NCI-H1048 (cell line): ENCODE data around the gene OR52N2.

Source experiments
- DNase-seq: peaks from one replicate; lab custom pipeline; 2025; lab: John Stamatoyannopoulos, UW

Gene OR52N2

GRCh38 chr11:5808500-5809121, at the start of gene OR52N2:
OR52N2 (plus strand) TSS chr11:5808924; CDS start chr11:5820336, 11,412 bp downstream.
- DNase-seq, result no peak

GRCh38 chr11:5767056-5767455, 41.7 kb upstream of the OR52N2 start:
- DNase-seq, result no peak

- no peak for DNase-seq
These were observed 25.5 kb upstream of the OR52N2 start, which contains the start of gene OR52N5 for GRCh38 chr11:5783255-5783654. OR52N5 (minus strand) TSS chr11:5783355; CDS start chr11:5778634, 4,721 bp downstream.

DNA sequence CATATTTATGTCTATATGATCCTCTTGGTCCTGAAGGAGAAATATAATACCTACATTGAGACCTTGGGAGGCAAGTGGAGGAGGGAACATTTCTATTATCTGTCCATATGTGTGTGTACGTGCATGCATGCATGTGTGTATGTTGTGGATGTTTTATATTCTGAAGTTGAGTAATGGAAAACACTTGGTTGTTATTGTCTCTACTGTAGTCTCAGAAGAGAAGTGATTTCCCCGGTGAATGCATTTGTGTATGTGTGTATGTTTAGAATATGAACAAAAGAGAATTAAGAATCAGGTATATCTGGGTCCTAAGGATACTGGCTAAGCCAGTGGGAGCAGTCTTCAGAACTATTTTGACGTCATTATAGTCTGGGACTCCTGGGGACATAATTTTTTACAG, 17.6 kb upstream of the OR52N2 start, which contains the start of gene OR52N1:
Gene OR52N1, minus strand, starts transcription at position 101 of the 400 bp plus-strand sequence. CDS start 2,449 bp downstream, outside the sequence.
- DNase-seq, result no peak

GRCh38 chr11:5796541-5796940, 12.2 kb upstream of the OR52N2 start:
- DNase-seq, result no peak

GRCh38 chr11:5803982-5804381, 4.7 kb upstream of the OR52N2 start:
- DNase-seq, result no peak

- DNase-seq, result no peak
These were observed 1.1 kb upstream of the OR52N2 start for GRCh38 chr11:5807580-5807979.

GRCh38 chr11:5809122-5809519, 397 bp downstream of the OR52N2 start:
- DNase-seq, result no peak

GRCh38 chr11:5809905-5810795, 1.4 kb downstream of the OR52N2 start:
- DNase-seq, result no peak

- DNase-seq, result no peak
These were observed 6.8 kb downstream of the OR52N2 start for GRCh38 chr11:5815534-5815933.

DNA sequence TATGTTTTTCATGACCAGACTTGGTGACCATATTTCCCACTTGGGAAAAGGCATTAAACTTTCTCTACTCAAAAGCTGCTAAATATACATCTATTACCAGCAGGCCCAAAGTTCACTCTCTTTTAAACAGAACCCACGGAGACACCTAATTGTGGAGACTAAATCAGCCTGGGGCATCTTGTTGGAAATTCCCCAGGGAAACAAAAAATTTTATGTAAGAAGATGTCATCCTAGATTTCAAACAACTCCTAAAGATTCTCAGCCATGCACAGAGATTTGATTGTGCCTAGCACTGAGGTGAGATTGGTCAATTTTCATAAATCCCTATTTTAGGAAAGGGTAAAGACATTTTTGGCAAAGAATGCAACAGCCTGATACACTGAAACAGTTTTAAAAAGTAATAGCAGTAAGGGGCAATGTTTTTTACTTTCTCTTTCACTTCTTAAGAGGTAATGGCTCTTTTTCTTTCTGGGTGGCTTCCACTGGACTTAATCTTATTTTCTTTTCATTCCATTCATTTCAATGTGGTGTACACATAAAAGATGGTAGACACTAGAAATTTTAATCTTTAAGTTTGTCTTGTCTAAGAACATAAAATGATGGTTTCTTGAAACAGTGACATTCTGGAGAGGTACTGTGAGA, 9.6 kb downstream of the OR52N2 start:
- DNase-seq, result no peak

DNA sequence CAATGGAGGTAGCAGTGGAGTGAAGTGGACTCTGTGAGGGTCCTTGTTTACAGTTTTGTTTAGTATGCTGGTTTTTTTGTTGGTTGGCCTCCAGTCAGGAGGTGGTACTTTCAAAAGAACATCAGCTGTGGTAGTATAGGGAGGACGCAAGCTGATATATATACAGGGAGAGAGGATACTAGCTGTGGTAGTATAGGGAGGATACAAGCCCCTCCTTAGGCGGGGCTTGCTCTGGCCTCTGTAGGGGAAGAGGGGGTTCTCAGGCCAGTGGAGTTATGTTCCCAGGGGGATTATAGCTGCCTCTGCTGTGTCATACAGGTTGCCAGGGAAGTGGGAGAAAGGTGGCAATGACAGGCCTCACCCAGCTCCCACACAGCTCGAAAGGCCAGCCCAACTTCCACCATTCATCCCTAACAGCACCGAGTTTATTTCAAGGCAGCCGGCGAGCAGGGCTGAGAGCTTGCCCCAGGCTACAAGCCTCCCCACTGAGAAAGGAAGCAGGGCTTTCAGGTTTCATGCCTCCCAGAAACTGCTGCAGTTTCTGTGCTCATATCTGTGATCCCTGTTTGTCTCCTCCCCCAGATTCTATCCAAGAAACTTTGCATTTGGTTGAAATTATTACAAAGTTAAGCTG, 22.6 kb downstream of the OR52N2 start:
- no peak for DNase-seq

DNA sequence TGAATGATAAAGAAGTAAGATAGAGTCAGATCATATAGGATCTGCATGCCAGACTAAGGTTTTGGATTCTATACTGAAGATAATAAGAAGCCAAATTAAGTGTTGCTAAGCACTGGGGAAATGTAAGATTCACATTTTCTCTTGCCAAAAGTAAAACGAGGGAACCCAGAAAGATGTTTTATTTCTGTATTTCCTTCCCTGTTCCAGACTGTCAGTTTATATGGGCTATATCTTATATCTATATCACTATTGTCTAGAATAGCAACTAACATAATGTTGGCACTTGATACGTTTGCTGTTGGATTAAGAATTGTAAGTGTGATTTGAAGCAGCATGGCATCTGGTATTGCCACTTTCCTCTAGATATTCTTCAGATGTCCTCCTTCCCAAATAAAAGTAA, 24.7 kb downstream of the OR52N2 start:
- DNase-seq, result no peak

- no peak for DNase-seq
These were observed 29.0 kb downstream of the OR52N2 start for GRCh38 chr11:5837695-5838094.

- no peak for DNase-seq
These were observed 33.1 kb downstream of the OR52N2 start, which contains the start of gene OR52E6 for GRCh38 chr11:5841797-5842196. OR52E6 (minus strand) TSS chr11:5841897; CDS start chr11:5841897, 0 bp downstream.

- no peak for DNase-seq
These were observed 38.0 kb downstream of the OR52N2 start for GRCh38 chr11:5846701-5847100.

GRCh38 chr11:5847711-5848110, 39.0 kb downstream of the OR52N2 start:
- no peak for DNase-seq

- DNase-seq, result no peak
These were observed 42.3 kb downstream of the OR52N2 start for GRCh38 chr11:5851002-5851401.

- DNase-seq, result no peak
These were observed 48.9 kb downstream of the OR52N2 start, which contains the start of gene OR52E8 for GRCh38 chr11:5857590-5857989. OR52E8 (minus strand) TSS chr11:5857690; CDS start chr11:5857690, 0 bp downstream.

DNA sequence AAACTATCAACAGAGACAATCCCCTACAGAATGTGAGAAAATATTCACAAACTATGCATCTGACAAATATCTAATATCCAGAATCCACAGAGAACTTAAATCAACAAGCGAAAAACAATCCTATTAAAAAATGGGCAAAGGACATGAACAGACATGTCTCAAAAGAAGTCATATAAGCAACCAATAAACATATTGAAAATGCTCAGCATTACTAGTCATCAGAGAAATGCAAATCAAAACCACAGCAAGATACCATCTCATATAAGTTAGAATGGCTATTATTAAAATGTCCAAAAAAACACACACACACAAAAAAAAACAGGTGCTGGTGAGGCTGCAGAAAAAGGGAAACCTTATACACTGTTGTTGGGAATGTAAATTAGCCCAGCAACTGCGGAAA, 57.1 kb downstream of the OR52N2 start:
- no peak for DNase-seq
